GM21528 (cell line): ENCODE data around the gene CTDP1.
"Not testable (repeated sequence)": the region's sequence is repeated elsewhere in the genome, so short reads cannot be mapped to it uniquely, and the experiment has no call there.

ENCODE experiments used
- ATAC-seq: cut with Tn5 transposase; IDR thresholded peaks from one replicate; pipeline ENCODE4 v1.9.1; 2021; ENCODE audit warnings: mild to moderate bottlenecking, moderate library complexity; ENCODE audit not compliant: unreplicated experiment, low FRiP score

CTDP1 gene

GRCh38 chr18:79681484-79682387 lies 2.1 kb downstream of the CTDP1 start:
- no peak for ATAC-seq

- ATAC-seq, result no peak
Observed at GRCh38 chr18:79682481-79682880, 2.9 kb downstream of the CTDP1 start.

GRCh38 chr18:79682894-79683625 lies 3.5 kb downstream of the CTDP1 start:
- ATAC-seq, result no peak

- no peak for ATAC-seq
Observed at GRCh38 chr18:79683626-79684282, 4.2 kb downstream of the CTDP1 start.

- no peak for ATAC-seq
Observed at GRCh38 chr18:79684283-79684631, 4.7 kb downstream of the CTDP1 start.

- no peak for ATAC-seq
Observed at GRCh38 chr18:79684787-79685186, 5.2 kb downstream of the CTDP1 start.

- no peak for ATAC-seq
Observed at GRCh38 chr18:79685281-79685680, 5.7 kb downstream of the CTDP1 start.

GRCh38 chr18:79685971-79686370 lies 6.4 kb downstream of the CTDP1 start:
- no peak for ATAC-seq

- no peak for ATAC-seq
Observed at GRCh38 chr18:79687806-79688205, 8.2 kb downstream of the CTDP1 start.

- no peak for ATAC-seq
Observed at GRCh38 chr18:79690071-79690470, 10.5 kb downstream of the CTDP1 start.

- no peak for ATAC-seq
Observed at GRCh38 chr18:79690586-79691482, 11.2 kb downstream of the CTDP1 start.

GRCh38 chr18:79692056-79692455 lies 12.5 kb downstream of the CTDP1 start:
- ATAC-seq, result no peak

- ATAC-seq, result no peak
Observed at GRCh38 chr18:79692886-79693285, 13.3 kb downstream of the CTDP1 start.

- ATAC-seq, result no peak
Observed at GRCh38 chr18:79693561-79694205, 14.1 kb downstream of the CTDP1 start.

- ATAC-seq, result not testable (repeated sequence)
Observed at GRCh38 chr18:79694206-79694894, 14.7 kb downstream of the CTDP1 start.

GRCh38 chr18:79694895-79695213 lies 15.3 kb downstream of the CTDP1 start:
- ATAC-seq, result no peak

GRCh38 chr18:79695269-79695668 lies 15.7 kb downstream of the CTDP1 start:
- ATAC-seq, result no peak

GRCh38 chr18:79695856-79696850 lies 16.6 kb downstream of the CTDP1 start:
- ATAC-seq, result no peak
